Activated CD4-positive, alpha-beta T cell treated with anti-CD3 and anti-CD28 coated beads, Interleukin-2, amount 50 U/mL, for 16 hours (primary cell): Measurements from ENCODE around the gene ADAT2.
A peak's percentile ranks its signal among the peaks of the same experiment; 100 is the strongest.
"Not testable (repeated sequence)": the region's sequence is repeated elsewhere in the genome, so short reads cannot be mapped to it uniquely, and the experiment has no call there.

Experiments
- DNase-seq: peaks from one replicate; pipeline ENCODE4 v3.0.0-alpha.2; 2020

The ADAT2 gene

DNA sequence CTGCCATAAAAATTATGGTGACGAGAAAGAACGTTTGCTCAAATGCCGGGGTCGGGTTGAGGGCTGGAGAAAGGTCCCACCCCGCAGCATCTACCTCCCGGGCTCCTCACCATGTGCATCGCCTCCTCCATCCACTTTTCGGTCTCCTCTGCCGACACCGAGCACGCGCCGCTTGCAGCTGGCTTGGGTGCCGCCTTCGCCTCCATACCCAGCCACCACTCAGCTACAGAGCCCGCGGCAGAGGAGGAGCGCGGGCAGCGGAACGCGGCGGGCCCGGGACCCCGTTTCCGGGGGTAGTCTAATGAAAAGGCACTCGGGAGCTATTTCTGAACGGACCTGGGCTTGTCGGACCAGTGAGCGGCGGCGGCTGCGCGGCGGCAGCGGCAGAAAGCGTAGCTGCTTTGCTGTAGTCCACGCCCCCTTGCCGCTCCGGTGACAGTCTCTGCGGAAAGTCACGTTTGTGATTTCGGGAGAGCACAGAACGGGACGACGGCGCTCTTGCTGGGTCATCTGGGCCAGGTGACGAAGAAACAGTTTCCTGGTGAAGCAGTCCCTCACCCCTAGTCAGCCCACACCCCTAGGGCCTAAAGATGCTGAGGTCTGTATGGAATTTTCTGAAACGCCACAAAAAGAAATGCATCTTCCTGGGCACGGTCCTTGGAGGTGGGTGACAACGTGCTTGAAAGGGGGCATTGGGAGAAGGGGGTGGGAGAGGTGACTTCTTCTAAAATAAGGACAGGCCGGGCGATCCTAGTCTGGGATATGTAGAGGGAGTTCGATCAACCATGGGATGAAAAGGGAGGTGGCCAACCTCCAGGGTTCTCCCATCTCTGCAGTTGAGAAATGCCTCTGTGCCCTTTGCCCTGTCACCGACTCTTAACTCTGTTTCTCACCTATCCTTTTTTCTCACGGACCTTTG, at the start of gene ADAT2, which contains the start of gene PEX3:
Gene ADAT2, minus strand, starts transcription at position 243 of the 919 bp plus-strand sequence. Its CDS starts 37 bp downstream, at position 206.
Gene PEX3, plus strand, starts transcription at position 353 of the 919 bp plus-strand sequence. Its CDS starts 238 bp downstream, at position 591.
- peak; percentile 95 for DNase-seq

DNA sequence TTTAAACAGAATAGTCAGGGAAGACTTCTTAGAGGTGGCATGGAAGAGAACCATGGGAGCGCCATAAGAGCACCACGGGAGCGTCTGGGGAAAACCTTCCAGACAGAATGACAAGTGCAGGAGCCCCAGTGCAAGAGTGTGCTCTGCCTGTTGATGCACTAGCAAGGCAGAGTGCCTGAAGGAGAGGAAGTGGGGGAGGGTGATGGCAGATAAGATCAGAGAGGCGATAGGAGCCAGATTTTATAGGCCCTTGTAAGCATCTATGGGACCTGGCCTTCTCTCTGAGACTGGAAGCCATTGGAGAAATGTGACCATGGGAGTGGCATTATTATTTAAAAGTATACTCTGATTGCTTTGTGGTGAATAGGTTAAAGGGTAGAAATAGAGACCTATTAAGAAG, 47.9 kb upstream of the ADAT2 start:
- no peak for DNase-seq

DNA sequence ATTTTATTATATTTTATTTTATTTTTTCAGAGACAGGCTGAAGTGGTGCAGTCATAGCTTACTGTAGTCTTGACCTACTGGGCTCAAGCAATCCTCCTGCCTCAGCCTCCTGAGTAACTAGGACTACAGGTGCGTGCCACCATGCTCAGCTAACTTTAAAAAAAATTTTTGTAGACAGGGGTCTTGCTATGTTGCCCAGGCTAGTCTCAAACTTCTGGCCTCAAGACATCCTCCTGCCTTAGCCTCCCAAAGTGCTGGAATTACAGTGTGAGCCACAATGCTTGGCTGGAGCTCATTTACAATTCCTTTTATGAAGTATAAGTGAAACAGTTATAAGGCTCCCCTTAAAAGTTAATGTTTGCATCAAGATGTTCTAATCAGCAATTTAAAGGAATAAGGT, 46.5 kb upstream of the ADAT2 start:
- DNase-seq, result no peak

DNA sequence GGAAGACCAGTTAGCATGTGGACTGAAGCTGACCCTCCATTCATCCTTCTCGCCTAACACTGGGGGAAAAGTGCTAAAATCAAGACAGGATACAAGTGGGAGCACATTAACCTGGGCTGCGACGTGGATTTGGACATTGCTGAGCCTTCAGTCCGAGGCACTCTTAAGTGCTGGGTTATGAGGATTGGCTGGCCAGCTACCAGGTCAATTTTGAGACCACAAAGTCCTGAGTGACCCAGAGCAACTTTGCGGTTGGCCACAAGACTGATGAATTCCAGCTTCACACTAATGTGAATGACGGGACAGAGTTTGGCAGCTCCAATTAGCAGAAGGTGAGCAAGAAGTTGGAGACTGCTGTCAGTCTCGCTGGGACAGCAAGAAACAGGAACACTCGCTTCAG, 40.3 kb upstream of the ADAT2 start:
- no peak for DNase-seq

DNA sequence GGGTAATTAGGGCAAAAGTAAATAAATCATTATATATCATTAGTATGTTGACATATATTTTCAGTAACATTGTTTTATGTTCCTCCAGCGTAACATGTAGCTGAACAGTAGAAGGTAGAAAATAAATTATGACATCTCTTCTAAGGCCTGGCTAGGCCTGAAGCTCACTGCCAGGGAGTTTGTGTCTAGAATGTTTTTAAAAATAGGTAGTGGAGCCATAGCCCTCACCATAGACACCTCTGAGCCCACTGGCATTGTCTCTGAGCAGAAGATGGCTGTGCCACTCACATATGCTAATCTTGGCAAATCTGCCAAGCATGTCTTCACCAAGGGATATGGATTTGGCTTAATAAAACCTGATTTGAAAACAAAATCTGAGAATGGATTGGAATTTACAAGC, 39.7 kb upstream of the ADAT2 start:
- DNase-seq, result no peak

DNA sequence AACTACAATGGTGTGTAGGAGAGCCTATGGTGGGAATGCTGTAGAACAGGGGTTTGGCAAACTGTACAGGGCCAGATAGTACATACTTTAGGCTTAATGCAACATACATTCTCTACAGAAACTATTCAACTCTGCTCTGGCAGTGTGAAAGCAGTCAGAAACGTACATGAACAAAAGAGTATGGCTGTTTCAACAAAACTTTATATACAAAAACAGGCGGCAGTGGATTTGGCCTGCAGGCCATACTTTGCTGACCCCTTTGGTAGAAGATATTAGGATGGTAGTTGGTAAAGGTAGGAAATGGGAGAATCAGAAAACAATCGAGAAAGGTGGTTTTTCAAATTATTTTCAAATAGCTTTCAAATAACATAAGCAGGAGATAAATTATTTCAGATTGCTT, 36.3 kb upstream of the ADAT2 start:
- DNase-seq, result no peak

DNA sequence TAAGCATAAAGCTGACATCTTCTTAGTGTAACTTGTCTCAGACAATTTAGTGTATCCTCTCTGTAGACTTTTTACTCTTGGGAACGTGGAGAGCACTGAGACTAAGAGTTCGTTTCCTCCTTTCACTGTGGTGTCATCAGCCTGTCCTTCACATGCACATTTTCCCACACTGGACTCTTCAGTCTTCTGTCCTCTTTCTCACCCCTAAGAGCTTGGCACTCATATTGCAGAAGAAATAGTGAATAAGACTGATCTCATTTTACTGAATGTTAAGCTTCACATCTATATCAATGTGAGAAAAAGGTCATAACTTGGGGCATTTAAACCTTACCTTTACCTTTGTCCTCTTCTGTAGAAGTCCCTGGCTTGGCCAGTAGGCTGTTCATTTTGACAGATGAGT, 35.5 kb upstream of the ADAT2 start:
- no peak for DNase-seq

DNA sequence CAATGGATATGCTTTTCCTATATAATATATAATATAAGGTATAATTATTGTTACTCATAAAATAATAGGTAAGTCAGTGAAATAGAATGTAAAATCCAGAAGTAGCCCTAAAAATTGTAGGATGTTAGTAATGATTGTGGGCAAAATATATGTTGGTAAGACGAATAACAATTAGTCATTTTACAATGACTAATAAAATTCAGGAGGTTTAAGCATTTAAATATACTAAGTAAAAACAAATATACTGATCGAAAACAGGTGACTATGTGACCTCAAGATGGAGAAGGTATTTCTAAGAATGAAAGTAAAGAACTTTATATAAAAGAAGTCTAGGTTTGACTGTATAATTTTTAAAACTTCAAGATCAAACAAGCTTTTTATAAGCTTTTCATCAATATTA, 32.1 kb upstream of the ADAT2 start:
- DNase-seq, result no peak

DNA sequence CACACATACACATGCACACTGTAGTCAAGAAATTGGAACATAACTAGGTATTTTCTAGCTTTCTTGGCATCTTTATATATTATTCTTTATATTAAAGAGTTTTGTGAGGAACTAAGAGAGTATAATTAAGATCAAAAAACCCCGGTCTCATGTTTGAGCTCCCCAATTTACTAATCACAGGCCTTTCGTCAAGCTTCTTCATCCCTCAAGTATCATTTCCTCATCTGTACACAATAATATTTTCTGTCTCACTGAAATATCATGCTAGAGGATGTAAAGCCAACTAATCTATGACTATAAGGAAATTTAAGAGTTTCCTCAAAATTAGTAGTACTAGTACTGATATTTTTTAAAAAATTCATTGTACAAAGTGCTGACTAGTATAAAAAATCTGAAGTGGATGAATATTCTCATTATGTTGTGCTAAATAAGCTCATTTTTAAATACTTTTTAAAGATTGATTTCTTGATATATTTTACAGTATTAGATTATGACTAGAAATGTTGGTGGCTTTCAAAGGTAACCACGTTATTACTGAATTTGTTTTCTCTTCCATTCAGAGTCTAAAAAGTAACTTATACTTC, 28.1 kb upstream of the ADAT2 start:
- DNase-seq, result no peak

DNA sequence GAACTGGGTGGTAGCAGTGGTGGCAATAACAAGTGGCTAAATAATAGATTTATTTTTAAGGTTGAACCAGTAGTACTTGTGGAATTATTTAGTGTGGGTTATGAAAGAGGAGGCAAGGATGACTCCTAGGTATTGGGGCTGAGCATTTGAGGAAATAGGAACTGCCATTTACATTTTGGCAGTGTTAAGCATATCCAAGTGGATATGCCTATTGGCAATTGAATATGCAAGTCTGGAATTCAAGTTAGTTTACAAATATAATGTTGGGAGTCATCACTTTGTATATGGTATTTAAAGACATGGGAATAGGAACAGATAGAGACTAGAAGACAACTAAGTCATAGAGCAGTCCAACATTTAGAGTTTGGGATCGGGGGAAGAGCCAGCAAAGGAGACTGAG, 26.1 kb upstream of the ADAT2 start:
- DNase-seq, result no peak

DNA sequence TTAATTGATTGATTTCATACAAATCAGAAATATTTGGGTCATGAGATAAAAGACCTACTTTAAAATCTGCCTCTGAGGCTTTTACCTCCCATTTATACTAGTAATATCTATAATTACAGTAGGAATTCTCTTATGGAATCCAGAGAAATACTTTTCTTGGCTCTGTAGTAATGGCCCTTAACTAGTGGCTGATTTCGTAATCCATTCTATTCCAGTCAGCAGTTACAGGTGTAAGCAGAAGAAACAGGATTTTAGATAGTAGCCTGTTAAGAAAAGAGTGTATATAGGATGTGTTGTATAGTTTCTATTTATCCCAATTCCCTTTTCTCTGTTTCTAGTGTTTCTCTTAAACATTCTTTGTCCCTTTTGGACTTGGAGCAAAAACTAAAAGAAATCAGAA, 21.3 kb upstream of the ADAT2 start:
- DNase-seq, result no peak

DNA sequence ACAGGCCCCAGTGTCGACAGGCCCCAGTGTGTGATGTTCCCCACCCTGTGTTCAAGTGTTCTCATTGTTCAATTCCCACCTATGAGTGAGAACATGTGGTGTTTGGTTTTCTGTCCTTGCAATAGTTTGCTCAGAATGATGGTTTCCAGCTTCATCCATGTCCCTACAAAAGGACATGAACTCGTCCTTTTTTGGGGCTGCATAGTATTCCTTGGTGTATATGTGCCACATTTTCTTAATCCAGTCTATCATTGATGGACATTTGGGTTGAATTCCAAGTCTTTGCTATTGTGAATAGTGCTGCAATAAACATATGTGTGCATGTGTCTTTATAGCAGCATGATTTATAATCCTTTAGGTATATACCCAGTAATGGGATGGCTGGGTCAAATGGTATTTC, 18.3 kb upstream of the ADAT2 start:
- DNase-seq, result not testable (repeated sequence)

DNA sequence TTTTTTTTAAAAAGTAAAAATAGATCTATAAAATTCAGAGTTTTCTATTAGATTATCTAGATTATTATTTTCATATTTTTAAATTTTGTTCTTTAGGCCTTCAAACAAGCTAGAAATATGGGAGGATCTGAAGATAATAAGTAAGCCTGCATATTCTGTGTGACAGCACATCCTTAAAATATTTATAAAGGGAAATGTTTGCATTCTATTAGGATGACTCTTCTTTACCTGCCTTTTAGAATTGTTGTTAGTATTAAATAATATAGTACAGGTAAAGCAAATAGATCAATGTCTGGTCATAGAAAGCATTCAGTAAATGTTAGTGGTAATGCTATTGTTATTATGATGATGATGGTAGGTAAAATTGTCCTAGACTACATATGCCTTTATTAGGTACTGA, 17.5 kb upstream of the ADAT2 start:
- no peak for DNase-seq

DNA sequence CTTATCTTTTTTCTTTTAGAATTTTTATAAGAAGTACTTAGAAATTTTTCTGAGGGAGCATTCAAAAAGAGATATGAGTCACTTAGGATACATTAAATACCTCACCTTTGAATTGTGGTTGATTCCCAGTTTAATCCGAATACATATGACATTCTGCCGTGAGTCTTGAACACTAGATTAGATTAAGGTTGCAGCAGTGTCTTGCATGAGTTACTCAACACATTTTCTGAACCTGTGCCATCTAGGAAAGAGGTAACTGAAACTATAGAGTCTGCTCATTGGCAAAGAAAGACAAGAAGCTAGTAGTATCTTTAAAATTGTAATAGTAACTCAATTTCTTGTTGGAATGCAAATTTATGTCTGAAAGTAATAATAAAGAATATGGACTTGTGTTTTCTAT, 15.1 kb upstream of the ADAT2 start:
- DNase-seq, result no peak

DNA sequence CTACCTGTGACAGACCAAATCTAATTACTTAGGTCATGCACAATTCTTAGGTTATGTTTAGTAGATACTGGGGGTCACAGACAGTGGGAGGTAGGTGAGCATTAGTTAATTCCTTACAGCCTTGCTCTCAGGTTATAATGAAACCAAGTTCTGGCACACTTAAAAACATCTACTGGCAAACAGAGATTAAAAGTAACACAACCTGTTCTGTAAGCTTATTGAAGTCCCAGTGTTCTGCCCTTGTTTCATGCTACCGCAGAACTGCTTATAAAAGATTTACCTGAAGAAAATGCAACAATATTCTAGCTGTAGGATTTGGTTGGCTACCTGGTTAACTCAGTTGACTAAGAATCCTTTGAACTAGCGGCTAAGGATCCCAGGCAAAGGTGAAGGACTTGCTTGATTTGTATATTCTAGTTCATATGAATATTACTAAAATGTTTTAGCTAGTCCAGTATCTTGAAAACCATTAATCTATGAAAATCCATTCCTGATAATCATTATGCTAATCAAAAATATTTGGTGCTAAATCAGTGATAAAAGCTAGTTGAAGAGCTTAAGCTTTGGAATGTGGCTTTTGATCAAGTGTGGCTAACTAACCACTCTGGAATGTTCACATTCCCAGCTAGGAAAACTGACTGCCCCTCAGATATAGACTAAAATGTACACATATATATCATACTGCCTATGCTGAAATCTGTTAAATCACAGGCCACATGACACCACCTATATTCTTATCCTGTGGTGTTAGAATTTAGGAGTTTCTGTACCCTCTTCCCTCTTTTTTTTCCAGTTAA, 7.3 kb upstream of the ADAT2 start:
- DNase-seq, result no peak

DNA sequence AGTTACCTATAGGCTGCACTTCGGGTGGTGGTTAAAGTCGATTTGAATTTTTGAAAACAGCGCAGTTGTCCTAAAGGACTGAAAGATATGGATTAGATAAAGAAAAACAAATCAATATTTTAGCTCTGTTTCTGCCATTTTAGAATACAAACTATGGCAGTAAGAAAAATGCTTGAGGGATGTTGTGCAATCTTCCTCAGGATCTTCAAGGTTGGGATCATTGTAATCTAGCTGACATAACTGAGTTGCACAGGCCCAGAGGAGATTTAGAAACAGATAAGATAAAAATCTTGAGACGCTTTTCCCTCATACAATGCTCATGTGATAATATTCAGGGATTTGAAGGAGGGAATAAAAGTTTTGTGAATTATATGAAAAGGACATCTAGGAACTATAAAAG, 1.0 kb upstream of the ADAT2 start:
- no peak for DNase-seq

DNA sequence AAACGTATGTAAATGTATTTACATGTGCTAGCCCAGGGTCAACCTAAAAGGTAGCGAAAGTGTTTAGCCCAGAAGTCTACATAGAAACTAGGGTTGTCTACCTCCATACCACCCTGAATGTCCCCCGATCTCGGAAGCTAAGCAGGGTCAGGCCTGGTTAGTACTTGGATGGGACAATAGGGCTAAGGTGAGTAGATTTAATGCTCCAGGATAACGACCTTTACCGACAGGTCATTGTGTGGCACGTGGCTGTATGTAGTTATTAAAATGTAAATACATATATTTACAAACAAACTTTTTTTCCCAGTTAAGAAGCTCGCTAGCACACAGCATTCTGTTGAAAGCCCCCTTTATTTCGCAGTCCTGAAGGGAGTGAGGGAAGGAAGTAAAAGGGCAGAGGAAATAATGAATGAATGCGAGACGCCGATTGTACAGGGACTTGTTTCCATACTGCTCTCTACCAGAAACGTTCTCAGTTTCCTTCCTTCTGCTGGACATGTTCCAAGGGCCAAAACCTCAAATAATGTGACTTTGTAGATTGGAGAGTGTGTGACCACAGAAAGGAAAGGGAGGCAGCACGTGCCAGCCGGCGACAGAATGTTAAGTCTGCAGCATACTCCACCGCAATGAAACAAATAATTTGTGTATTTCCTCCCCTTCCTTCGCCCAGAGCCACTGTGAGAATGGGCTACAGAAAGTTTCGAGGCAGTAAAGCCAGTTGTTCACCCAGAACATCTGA, 612 bp downstream of the ADAT2 start:
- DNase-seq, result peak; percentile 32

DNA sequence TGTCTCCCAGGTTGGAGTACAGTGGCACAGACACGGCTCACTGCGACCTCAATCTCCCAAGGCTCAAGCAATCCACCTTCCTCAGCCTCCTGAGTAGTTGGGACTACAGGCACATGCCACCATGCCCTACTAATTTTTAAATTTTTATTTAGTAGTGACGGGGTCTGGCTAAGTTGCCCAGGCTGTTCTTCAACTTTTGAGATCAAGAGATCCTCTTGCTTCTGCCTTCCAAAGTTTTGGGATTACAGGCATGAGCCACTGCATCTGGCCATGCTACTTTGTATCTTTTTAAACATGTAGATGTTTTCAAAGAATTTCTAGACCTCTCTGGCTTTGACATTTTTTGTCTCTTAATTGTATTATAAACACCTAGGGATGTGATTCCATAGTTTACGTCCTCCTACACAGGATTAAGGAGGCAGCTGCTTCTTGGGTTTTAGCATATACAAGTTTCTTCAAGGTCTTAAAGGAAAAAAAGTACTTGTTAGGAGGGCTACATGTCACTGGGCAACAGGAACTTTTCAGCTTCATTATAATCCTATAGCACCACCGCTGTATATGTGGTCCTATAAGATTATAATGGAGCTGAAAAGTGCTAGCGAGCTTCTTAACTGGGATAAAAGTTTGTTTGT, 1.3 kb downstream of the ADAT2 start:
- DNase-seq, result no peak

DNA sequence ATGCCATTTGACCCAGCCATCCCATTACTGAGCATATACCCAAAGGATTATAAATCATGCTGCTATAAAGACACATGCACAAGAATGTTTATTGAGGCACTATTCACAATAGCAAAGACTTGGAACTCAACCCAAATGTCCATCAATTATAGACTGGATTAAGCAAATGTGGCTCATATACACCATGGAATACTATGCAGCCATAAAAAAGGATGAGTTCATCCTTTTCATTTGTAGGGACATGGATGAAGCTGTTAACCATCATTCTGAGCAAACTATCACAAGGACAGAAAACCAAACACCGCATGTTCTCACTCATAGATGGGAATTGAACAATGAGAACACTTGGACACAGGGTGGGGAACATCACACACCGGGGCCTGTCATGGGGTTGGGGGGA, 2.6 kb downstream of the ADAT2 start:
- not testable (repeated sequence) for DNase-seq

DNA sequence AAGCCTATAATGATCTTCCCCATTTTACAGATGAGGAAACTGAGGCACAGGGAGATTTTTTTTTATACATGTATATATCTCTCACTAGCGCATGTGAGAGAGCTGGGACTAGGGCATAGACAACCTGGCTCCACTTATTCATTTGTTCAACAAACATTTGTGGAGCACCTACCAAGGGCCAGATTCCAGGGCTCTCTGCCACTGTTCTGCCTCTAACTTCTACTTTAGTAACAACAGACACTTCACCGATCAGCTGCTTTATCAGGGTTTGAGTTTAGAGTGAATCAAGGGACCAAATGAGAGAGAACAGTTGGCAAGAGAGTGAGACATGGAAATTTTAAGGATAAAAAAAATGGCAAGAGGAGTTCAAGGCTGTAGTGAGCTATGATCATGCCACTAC, 7.4 kb downstream of the ADAT2 start:
- DNase-seq, result no peak

DNA sequence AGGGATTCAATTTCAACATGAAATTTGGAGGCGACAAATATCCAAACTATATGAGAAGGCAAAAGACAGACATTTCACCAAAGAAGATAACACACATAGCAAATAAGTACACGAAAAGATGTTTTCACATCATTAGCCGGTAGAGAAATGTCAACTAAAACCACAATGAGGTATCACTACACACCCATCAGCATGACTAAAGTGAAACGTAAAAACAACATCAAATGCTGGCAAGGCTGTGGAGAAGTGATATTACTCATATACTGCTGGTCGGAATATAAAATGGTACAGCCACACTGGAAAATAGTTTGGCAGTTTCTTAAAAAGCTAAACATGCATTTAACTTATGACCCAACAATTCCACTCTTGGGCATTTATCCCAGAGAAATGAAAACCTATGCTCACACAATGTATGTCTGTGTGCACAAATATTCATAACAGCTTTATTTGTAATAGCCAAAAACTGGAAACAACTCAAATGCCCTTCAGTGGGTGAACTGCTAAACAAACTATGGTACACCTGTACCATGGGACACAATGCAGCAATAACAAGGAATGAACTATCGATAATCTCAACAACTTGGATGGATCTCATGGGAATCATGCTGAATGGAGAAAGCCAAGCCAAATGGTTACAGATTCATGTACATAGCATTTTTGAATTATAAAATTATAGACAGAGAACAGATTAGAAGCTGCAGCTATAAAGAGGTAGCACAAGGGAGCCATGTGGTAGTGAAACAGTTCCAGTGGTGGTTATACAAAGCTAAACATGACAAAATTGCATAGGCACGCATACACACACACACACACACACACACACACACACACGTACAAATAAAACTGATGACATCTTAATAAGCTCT, 8.6 kb downstream of the ADAT2 start:
- peak; percentile 84 for DNase-seq
